ENCODE data around the gene KIRREL3.

KIRREL3 gene

DNA sequence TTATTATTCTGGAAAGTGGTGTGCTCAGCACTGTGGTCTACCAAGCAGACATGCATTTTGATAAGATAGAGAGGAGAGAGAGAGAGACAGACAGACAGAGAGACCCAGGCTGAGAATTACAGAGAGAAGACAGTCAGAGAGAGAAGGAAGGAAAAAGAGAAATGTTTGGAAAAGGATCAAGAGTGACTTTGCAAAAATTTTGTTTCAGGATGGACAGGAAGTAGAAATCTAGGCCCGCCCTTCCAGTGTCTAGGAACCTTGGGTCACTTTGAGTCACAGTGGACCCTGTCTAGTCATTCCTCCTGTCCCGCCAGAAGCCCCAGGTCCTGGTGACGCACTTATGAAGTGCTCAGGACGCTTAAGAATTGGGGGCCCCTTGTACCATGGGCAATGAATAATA is 478.4 kb downstream of the KIRREL3 start:
- no peak for DNase-seq

DNA sequence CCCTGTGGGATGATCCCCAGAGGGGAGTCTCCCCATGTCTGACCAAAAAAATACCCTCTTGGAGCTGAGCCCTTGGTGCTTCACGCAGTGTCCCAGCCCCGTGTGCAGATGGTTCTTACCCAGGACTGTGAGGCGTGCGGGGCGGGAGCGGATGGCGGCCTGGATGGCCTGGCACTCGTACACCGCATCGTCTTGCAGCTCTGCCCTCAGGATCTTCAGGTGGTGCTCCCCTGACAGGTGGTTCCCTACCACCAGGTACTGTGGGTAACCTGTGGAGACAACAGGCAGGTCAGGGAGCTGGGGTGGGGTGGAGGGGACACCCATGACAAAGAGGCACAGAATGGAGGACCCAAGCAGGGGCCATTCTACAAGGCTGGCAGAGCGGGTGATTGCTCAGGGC is 479.4 kb downstream of the KIRREL3 start:
- DNase-seq: no peak

DNA sequence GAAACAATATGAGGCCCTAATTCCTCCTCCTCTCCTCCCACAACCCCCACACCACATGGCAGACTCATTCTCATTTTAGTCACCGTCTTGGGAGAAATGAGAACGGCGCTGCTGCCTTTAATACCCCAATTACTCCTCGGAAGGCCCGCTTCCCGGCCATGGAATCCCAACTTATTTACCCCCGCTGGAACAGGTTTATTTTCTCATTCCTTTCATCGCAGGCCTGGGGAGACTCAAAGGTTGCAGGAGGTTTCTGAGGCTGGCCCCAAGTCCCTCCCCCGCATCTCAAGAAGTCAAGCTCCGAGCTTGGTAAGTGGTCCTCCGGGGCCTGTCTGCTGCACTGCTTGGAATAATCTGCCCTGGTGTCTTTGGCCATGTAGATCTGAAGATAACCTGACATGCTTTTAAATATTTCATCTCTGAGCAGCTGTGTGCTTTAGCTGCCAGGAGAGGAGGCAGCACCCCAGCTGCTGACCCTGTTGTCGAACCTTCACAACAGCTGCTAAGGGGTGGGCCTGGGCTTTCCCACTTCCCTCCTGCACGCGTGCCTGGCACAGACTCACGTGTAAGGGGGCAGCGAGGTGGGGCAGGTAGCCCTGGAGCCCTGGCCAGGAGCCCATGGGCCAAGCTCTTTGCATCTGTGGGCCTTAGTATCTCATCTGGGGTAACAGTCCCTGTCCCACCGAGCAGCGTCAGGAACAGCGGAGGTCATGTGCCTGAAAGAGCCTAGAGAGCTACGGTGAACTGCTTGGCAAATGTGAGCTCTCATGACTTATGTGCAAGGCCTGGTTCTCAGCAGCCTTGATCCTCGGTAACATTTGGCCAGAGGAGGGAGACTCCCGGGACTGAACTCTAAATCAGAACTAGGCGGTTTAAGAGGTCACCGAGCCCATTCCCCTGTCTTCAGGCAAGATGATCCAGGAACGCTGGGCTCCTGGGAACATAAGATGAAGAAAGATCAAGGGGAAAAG is 480.5 kb downstream of the KIRREL3 start:
- peak; percentile 29 for DNase-seq

DNA sequence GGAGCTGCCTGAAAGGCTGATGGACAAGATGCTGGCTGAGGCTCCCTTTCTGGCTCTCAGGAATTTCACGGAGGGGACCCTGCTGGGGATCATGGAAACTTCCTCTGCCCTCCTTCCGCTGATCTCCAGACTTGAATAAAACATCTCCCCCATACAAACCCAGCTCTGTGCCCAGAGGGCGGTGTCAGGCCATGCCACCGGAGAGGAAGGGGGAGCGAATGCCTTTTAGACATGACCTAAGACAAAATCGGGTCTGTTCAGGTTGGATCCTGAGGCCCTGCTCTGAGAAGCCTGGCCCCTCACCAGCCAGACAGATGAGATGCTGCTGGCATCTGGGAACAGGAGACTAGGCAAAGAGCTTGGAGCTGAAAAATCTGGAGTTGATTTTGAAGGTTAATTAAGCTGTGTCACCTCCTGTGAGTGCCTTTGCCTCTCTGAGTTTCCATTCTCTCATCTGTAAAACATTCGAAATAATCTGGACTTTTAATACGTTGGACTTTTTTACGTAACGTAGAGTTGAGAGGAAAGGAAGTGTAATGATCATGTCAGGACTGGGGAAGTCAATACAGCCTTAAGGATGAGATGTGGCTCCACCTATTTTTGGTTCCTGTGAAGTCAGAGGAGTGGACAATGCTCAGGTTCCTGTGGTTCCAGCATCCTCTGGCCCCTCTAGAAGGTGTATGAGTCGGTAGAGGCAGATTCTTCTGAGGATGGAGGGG is 481.4 kb downstream of the KIRREL3 start:
- peak; percentile 4 for DNase-seq

DNA sequence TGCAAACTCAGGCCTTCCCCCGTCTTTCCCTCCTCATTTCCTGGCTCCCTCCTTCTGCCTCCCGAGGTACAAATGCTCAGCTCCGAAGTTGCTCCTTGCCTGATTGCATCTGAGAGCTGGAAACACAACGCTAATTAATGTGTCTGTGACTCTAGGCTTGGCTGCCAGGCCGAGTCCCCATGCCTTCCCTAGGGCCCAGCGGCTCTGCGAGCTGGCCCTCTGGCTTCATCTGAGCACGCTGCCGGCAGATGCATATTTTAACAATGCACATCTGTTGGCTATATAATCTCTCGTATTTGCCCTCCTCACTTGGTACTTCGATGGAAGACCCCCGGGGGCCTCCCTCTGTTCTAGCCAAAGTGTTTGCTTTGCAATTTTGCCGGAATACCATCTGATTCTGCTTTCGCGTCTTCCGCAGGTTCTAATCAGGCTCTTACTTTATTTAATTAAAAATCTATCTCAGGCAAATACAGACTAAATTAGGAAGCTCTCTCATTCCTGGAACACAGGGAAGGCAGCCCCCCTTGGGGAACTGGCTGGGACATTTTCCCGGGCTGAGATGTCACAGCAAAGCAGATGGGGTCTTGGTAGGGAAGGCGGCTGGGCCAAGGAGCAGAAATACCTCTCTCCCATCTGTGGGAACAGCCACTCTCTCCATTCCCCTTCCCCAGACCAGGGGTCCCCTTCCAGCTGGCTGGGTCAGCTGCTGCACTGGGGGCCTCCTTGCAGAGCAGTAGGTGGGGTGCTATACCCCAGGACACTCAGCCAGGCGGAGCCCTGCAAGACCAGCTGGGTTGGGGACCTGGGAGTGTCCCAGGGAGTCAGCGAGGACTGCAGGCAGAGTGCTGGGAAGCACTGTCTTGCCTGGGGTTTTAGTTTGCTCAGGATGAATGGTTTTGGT is 482.2 kb downstream of the KIRREL3 start:
- DNase-seq: peak; percentile 16

DNA sequence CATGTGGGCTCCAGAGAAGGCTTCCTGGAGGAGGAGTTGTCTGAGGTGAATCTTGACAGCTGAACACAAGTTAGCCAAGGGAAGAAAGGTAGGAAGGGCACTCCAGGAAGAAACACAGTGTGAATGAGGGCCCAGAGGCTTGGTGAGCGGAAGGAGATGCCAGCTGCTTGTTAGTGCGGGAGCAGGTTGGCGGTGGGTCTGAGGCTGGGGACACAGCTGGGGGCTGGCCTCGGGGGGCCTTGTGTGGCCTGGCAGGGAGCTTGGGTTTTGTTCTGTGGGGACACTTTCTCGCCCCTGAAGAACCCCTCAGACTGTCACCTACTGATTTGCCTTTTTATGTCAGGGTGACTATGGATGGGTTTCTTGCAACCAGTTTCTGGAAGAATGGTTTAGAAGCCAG is 485.1 kb downstream of the KIRREL3 start:
- DNase-seq: no peak

DNA sequence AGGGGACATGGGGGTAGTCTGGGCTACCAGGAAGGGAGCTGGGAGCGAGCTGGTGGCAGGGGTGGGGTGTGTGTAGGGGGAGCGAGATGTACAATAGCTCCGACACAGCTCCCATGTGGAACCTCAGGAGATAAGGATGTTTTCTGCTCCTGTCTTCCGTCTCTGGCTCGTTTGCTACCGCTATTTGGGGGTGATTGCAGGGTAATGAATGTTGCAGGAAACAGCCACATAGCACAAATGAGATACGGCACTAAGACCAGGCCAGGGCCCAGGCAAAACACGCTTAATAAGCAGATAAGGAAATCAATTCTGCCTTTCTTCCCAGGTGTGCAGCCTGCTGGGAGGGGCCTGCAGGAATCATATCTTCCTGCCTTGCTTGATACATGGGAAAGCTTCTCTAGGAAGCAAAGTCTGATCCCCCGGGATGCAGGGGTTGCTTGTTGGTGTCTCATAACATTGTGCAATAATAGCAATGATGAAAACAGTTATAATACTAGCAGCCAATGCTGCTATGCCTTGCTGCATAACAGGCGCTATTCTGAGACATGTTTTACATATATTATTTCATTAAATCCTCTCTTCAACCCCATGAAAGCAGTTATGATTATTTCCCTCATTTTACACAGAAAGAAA is 486.4 kb downstream of the KIRREL3 start:
- DNase-seq: no peak

DNA sequence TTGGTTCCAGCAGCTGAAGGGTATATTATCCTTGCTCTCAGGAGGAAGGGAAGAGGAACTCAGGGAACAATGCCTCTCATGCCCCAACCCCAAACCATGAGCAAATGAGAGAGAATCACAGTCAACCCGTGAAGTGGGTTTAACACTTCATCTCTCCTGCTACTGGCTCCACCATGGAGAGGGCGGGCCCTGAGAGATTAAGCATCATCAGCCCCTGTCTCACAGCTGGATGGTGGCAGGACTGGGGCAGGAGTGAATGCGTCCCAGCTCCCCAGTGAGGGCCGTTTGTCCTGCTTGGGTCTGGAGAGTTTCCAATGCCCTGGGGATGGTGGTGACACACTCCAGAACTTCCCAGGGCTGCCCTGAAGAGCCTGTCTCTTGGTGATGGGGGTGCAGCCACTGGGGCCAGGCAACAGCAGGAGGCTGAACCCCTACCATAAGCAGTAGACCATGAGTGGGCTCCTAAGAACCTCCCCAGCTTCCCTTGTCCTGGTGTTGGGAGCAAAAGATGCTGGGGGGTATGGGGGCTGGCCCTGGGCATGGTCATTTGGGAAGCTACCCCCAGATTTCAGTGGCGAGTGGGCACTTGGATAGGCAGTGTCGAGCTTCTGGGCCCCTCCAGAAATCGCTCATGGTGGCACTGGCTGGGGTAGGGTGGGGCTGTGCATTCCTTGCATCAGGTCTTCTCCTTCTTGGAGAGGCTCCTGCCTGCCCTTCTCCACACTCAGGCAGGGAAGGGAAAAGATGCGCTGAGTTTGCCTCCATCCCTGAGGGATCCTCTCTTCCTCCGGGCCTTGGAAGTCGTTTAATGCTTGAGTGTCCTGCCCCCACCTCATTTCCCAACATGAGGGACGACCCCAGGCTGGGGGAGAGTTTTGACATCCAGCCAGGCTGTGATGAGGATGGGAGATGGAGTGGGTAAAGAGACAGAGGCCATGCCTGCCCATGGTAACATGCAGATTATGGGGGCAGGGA is 487.5 kb downstream of the KIRREL3 start:
- DNase-seq: no peak

DNA sequence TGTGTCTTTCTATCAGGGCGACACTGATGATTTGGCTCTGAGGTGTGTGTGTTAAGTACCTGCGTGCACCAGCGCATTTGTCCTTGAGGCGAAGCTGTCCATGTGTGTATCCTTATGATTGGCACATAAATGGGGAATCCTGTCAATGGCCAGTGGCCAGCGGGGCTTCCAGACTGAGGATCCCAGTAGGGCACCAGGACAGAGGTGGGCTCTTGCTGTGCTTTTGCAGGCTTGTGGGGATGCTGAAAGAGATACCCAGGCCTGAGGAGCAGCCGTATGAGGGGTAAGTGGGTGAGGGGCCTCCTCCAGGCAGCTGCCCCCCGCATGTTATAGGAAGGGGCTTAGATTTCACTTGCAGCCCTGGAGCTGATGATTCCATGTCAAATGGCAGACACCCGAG is 488.3 kb downstream of the KIRREL3 start:
- no peak for DNase-seq

DNA sequence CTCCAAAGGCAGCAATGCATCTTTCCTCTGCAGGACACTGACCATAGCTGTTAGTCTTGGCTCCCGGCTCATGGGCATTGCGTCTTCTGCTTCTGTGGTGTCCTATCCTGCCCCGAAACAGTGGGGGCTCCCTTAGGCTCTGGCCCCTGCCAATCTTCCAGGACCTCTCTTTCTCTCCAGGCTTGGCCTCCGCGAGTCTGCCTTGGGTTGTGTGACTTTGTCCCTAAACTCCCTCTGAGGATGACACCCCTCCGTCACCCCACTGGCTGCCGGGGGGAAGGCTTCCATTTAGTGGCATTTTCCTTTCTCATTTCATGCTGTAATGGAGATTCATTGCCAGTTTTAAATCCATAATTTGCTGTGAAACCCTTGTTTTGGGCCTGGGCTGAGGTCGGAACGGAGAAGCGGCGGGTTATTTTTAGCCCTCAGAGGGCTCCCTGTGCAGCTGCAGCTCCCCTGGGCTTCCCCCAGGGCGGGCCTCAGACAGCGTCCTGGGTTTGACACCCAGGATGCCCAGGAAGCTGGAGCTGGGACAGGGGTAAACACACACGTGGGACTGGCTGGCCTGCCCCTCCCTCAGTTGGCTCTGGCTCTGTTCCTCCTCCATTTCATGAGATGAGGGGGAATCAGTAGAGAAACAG is 489.0 kb downstream of the KIRREL3 start:
- DNase-seq: no peak

DNA sequence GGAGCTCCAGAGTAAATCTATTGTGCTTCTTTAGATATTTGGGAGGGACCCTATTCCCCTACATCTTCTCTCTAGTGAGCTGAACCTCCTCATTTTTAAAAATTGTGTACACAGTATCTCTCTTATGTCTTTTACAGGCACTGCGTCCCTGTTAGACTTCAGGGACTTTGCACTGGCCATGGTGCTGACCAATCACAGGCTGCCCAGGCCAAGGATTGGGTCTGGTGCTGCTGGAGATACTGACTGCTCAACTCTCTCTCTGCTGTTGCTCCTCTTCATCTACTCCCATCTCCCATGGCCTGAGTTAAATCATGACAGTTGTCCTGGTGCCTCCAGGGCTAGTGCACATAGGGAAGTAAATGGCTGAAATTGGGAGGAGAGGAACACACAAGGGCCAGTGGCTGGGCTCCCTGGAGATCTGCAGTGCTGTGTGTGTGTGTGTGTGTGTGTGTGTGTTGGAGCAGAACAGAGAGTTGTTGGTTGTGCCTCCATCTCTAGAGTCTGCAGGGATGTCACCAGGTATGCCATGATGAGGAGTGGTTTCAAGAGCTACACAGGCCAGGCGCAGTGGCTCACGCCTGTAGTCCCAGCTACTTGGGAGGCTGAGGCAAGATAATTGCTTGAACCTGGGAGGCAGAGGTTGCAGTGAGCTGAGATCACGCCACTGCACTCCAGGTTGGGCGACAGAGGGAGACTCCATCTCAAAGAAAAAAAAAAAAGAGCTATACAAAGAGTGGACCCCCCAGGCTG is 489.8 kb downstream of the KIRREL3 start:
- no peak for DNase-seq

DNA sequence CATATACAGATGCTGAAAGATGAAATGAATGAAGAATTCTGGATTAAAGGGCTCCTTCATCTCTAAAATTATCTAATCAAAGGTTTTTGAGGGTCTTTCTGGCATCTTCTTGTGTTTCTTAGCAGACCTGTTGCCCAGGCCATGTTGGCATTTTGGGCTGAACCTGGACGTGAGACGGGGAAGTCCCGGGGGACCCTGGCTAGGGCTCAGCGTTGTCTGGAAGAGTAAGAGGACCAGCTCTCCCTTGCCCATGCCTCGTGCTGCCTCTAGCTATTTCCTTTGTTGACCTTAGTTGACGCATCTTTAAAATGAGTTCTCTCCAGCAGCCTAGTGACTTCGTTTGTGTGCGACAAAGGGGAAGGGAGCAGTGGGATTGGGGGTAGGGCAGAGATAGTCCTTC is 492.9 kb downstream of the KIRREL3 start:
- DNase-seq: no peak

DNA sequence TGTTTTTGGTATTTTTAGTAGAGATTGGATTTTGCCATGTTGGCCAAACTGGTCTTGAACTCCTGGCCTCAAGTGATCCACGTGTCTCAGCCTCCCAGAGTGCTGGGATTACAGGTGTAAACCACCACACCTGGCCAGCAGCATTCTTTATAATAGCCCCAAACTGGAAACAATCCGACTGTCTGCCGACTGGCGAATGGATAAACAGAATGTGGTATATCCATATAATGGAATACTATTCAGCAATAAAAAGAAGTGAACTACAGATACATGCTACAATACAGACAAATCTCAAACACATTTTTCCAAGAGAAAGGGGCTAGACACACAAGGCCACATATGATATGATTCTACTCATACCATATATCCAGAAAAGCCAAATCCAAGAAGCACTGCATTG is 493.8 kb downstream of the KIRREL3 start:
- no peak for DNase-seq

DNA sequence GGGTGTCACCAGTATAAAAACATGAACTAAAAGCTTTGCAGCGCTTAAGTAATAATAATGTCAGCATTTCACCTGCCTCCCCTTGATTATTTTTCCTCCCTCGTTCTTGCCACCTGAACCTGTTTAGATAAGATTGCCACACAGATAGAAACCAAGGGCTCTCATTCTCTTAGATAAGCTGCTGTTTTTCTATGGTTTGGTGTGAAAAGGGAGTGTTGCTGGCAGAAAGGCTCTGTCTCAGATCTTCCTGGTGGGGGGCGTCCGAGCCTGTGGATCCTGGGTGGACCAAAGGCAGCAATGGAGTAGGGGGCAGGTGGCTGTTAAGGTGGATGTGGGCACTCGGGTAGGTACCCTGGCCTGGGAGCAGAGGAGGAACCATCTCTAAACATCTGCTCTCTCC is 497.6 kb downstream of the KIRREL3 start:
- DNase-seq: no peak

DNA sequence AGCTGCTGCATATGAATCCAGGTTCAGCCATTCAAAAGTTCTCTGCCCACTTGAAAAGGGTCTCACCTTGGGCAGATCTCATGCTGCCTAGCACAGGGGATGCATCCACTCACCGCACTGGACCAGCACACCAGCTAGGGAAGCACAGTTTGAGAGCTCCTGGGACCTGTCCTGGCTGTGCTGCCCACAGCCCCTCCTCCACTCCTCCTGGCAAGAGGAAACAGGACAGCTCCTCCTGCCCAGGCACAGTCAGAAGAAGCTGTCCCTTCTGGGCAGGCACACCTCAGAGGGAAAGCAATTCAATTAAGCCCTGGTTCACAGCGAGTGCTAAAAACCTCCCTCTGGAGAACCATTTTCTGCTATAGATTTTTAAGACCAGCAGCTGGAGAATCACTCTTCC is 498.4 kb downstream of the KIRREL3 start:
- no peak for DNase-seq

DNA sequence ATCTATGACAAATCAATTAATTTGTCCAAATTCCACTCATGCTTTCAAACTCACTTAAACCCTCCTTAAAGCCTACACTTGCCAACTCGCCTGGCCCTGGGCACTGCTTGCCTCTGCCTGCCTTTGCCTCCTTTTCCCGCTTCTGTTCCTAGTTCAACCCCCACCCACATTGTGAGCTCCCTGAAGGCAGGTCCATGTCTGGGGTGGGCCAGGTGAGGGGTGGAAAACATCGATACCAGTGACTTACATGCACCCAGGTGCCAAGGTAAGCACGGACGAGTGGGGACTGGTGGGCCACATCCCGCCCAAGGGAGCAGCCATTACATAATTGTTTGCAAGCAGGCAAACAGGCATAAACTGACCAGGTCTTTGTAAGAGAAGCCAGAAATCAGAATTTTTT is 498.9 kb downstream of the KIRREL3 start:
- DNase-seq: no peak

DNA sequence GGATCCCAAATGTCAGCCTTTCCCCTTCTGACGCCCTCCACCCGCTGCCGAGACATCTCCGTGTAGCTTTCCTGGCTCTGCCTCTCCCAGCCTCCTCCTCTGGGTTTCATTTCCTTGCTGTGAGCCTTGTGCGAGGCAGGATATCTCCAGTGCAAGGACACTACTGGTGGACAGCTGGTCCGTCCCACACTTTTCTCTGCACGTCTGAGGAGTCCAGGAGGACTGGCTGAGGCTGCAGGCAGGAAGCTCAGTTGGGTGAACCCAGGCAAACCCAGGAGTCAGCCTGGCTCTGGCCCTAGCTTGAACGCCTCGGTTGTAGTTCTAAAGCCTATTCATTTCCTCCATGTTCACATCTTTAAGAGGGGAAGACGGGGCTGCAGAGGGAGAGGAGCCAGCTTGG is 499.6 kb downstream of the KIRREL3 start:
- DNase-seq: no peak

DNA sequence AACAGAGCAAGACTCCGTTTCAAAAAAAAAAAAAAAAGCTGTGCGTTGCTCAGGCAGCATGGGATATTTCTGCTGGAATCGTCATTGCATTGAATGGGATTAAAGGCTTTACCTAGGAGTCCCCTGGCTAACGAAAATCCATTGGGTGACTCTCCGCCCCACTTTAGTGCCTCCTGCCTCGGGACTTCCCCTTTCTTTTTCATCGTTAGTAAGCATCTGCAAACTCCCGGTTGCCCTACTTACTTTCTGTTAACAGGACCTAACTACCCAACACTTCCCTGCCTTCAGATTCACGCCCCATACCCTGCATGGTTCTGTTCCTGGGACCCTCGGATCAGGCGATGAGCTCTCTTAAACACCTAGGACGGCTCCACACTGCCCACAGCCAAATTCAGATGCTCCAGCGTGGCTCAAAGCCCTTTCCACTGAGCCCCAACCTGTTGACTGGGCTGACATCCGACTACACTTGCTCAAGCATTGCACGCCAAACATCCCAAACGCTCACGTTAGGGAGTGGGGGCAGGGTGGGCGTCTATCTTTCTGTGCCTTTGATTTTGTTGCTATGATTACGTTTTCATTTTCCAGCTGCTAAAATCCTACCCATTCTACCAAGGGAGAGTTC is 501.3 kb downstream of the KIRREL3 start:
- DNase-seq: no peak

DNA sequence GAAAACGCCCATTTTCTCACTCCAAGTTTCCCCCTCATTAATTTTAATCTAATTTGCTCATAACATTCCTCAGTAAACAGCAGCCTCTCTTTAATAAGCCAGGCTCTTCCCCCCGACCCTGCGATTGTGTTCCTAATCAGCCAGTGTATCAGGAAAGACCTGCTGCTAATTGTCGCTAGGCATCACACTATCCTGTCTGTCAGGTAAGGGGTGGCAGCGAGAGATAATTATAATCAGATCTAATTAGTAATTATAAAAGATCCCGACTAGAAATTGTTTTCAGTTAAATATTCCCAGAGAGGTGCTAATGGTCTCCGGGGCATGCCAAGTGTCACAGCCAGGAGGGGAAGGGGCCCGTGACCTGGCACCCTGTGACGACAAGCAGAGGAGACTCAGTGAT is 502.3 kb downstream of the KIRREL3 start:
- no peak for DNase-seq

All from NCI-H1694 treated with DMSO at 0.1 percent for 48 hours (cell line).